Activated CD8-positive, alpha-beta memory T cell treated with anti-CD3 and anti-CD28 coated beads, Interleukin-2, amount 10 ng/mL, durations not matched to agents 7 days and 5 days (primary cell): Measurements from ENCODE around the gene GLYR1. TPM values are rescaled to one million over a fixed set of nuclear protein-coding genes. Genes with fewer than 3 reads are reported as not detected.

Experiments
- ATAC-seq: fragments of 150-1000 bp; cut with Tn5 transposase; one replicate; pipeline ENCODE4 v1.10.0; 2021; ENCODE audit warnings: moderate library complexity
- CTCF ChIA-PET: fragments of 350-600 bp; sonication (Branson Sonifier 250); formaldehyde crosslinking; loops from one replicate; lab custom pipeline; 2021; ENCODE audit warnings: antibody characterized with exemption; lab: Charles Lee
- DNase-seq: peaks from one replicate; pipeline ENCODE4 v3.0.0-alpha.2; 2020
- H3K27ac Mint-ChIP-seq: one replicate; pipeline ENCODE4 v1.8.0; 2021; ENCODE audit warnings: mild to moderate bottlenecking, mixed read lengths
- H3K27me3 Mint-ChIP-seq: one replicate; pipeline ENCODE4 v1.8.0; 2021; ENCODE audit warnings: mixed read lengths
- H3K36me3 Mint-ChIP-seq: one replicate; pipeline ENCODE4 v1.8.0; 2021; ENCODE audit warnings: mild to moderate bottlenecking, mixed read lengths
- H3K4me1 Mint-ChIP-seq: one replicate; pipeline ENCODE4 v1.8.0; 2021; ENCODE audit warnings: mixed read lengths
- H3K4me3 Mint-ChIP-seq: one replicate; pipeline ENCODE4 v1.8.0; 2021; ENCODE audit warnings: mild to moderate bottlenecking, moderate library complexity, mixed read lengths
- H3K9me3 Mint-ChIP-seq: one replicate; pipeline ENCODE4 v1.8.0; 2022; ENCODE audit warnings: low read depth, mixed read lengths
- total RNA-seq, 2 experiments: library from RNA; stranded (reverse); gene quantifications; one replicate each; pipeline ENCODE4 v1.2.3, GENCODE V29; 2021

The GLYR1 gene
- total RNA-seq, 2 experiments from 2014 or later: 85.2 to 109 TPM

GRCh38 chr16:4780235-4780634 lies 66.9 kb downstream of the GLYR1 start:
- no peaks in the 10 kb centered on the region for H3K36me3 Mint-ChIP-seq
- no peak for DNase-seq
- no peak overlapping the region for H3K4me3 Mint-ChIP-seq
- H3K4me1 Mint-ChIP-seq: no peaks in the 10 kb centered on the region
- H3K27me3 Mint-ChIP-seq: no peaks in the 10 kb centered on the region
- H3K27ac Mint-ChIP-seq: no peak overlapping the region
- no peak for ATAC-seq
- CTCF ChIA-PET: no interaction called here
- no peaks in the 10 kb centered on the region for H3K9me3 Mint-ChIP-seq

GRCh38 chr16:4778050-4778392 lies 69.1 kb downstream of the GLYR1 start:
- no peak overlapping the region for H3K27ac Mint-ChIP-seq
- ATAC-seq (no peak), DNase-seq (no peak)
- H3K4me3 Mint-ChIP-seq: no peak overlapping the region
- no peaks in the 10 kb centered on the region for H3K9me3 Mint-ChIP-seq
- CTCF ChIA-PET: no interaction called here
- no peaks in the 10 kb centered on the region for H3K4me1 Mint-ChIP-seq
- H3K36me3 Mint-ChIP-seq: no peaks in the 10 kb centered on the region
- no peaks in the 10 kb centered on the region for H3K27me3 Mint-ChIP-seq

DNA sequence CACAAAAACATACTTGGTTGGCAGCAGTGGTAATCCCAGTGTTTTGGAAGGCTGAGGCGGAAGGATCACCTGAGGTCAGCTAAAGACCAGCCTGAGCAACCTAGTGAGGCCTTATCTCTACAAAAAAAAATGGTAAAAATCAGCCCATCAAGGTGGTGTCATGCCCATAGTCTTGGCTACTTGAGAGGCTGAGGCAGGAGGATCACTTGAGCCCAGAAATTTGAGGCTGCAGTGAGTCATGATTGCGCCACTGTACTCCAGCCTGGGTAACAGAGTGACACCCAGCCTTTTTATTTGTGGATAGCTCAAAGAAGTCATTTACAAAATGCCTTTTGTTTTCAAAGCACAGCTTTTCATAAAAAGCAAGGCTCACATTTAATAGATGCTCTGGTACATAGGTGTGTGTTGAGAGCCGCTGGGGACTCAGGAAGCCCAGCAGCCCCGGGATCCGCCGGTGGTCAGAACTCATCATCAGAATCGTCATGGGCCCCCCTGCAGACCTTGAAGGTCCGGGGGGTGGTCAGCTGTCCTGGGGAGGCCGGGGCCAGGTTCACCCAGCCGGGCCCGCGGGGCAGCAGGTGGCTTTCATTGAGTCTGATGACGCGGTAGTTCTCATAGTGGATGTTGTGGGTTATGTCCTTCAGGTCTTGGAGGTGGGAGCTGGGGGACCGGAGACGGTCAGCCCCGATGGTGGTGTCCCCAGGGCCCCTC lies 69.6 kb downstream of the GLYR1 start:
- ATAC-seq: no peak
- no peaks in the 10 kb centered on the region for H3K27me3 Mint-ChIP-seq
- CTCF ChIA-PET: no interaction called here

DNA sequence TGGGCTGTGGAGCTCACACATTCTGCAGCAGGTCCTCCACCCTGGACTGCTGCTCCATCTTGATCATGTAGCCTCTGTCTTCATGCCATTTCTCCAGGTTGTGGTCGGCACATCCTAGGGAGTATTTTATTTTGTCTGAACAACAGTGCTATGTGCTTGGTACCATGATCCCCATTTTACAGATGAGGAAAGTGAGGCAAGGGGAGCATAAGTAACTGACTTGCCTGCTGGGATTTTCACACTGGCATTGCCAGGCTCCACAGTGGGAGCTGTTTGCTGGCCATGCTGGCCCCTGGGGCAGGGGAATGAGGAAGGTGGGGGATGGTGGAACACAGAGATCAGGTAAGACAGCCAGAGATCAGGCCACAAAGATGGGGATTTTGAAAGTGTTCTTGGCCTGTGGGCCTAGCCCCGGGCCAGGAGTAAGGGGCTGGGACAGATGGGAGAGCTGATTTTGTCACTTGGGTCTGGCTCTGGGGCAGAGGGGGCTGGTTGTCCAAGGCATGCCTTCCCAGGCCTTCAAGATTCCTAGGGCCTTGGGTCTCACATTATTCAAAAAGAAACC lies 70.9 kb downstream of the GLYR1 start:
- no peaks in the 10 kb centered on the region for H3K4me1 Mint-ChIP-seq
- CTCF ChIA-PET: interaction anchor here (0.9 kb wide), 1 partner anchor 42 kb away, joined by 3 read pairs; the partner anchor contains the start of genes ANKS3 and DNAAF8
- no peak overlapping the region for H3K4me3 Mint-ChIP-seq
- H3K36me3 Mint-ChIP-seq: no peaks in the 10 kb centered on the region
- H3K27me3 Mint-ChIP-seq: no peaks in the 10 kb centered on the region
- H3K27ac Mint-ChIP-seq: no peak overlapping the region
- ATAC-seq (no peak), DNase-seq (no peak)
- H3K9me3 Mint-ChIP-seq: no peaks in the 10 kb centered on the region

More for the DNA sequence above, 69.6 kb downstream of the GLYR1 start:
- Mint-ChIP-seq H3K9me3 (no peaks in the 10 kb centered on the region), H3K27ac (no peak overlapping the region), H3K36me3 (no peaks in the 10 kb centered on the region), H3K4me3 (no peak overlapping the region), H3K4me1 (no peaks in the 10 kb centered on the region)
- no peak for DNase-seq

DNA sequence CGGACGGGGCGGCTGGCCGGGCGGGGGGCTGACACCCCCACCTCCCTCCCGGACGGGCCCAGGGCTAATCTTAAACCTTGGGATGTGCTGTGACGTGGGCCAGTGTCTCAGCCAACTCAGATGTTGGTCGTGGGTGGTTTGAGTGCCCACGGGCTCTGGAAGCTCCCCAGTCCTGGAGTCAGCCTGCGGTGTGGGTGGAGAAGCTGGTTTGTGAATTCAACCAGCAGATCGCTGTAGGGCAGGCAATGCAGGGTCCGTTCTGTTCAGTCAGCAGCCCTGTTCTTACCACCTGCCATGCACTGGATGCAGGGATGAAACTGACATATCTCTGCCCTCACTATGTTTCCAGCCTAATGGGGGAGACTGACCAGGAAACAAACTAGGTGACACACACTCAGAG lies 72.1 kb downstream of the GLYR1 start:
- Mint-ChIP-seq H3K4me3 (no peak overlapping the region), H3K27ac (no peak overlapping the region), H3K27me3 (no peaks in the 10 kb centered on the region), H3K9me3 (no peaks in the 10 kb centered on the region), H3K36me3 (no peaks in the 10 kb centered on the region), H3K4me1 (no peaks in the 10 kb centered on the region)
- no peak for DNase-seq
- CTCF ChIA-PET: no interaction called here
- no peak for ATAC-seq

DNA sequence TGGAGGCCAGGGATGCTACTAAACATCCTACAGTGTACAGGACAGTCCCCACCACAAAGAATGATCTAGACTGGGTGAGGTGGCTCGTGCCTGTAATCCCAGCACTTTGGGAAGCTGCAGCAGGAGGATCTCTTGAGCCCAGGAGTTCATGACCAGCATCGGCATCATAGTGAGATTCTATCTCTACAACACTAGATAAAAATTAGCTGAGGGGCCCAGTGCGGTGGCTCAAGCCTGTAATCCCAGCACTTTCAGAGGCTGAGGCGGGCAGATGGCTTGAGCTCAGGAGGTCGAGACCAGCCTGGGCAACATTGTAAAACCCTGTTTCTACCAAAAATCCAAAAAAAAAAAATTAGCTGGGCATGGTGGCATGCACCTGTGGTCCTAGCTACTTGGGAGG lies 74.7 kb downstream of the GLYR1 start:
- H3K27me3 Mint-ChIP-seq: no peaks in the 10 kb centered on the region
- CTCF ChIA-PET: no interaction called here
- no peaks in the 10 kb centered on the region for H3K36me3 Mint-ChIP-seq
- H3K4me3 Mint-ChIP-seq: no peak overlapping the region
- no peak for DNase-seq
- peaks cover 11% of the 10 kb centered on the region for H3K4me1 Mint-ChIP-seq
- ATAC-seq: no peak
- no peaks in the 10 kb centered on the region for H3K9me3 Mint-ChIP-seq
- no peak overlapping the region for H3K27ac Mint-ChIP-seq

- no peak for ATAC-seq
- DNase-seq: no peak
- no peaks in the 10 kb centered on the region for H3K36me3 Mint-ChIP-seq
- no peaks in the 10 kb centered on the region for H3K9me3 Mint-ChIP-seq
- peaks cover 14% of the 10 kb centered on the region for H3K4me1 Mint-ChIP-seq
- no peaks in the 10 kb centered on the region for H3K27me3 Mint-ChIP-seq
- no peak overlapping the region for H3K4me3 Mint-ChIP-seq
- no peak overlapping the region for H3K27ac Mint-ChIP-seq
- CTCF ChIA-PET: no interaction called here
Measured at GRCh38 chr16:4771646-4772045, 75.4 kb downstream of the GLYR1 start.

DNA sequence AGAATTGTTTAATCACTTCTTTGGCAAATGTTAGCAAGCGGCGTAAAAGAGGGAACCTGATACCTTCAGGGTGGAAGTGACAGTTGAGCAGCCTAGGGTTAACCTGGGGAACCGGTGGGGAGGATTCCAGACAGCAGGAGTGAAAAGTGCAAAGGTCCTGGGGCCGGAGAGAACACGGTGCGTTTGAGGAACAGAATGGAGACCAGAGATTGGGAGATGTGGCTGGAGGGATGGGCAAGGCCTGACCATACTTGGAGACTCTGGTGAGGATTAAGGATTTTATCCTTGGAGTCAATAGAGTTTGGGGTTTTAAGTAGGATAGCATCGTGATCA lies 77.8 kb downstream of the GLYR1 start:
- Mint-ChIP-seq H3K36me3 (no peaks in the 10 kb centered on the region), H3K4me1 (peaks cover 24% of the 10 kb centered on the region), H3K9me3 (no peaks in the 10 kb centered on the region), H3K27ac (no peak overlapping the region), H3K27me3 (no peaks in the 10 kb centered on the region), H3K4me3 (peak overlapping the region; percentile 82)
- CTCF ChIA-PET: interaction anchor here (1.9 to 2.3 kb wide), 2 partner anchors 33 to 35 kb away, joined by 7 to 12 read pairs; partner anchors contain the start of genes ANKS3, DNAAF8 and ROGDI
- ATAC-seq: no peak
- no peak for DNase-seq

DNA sequence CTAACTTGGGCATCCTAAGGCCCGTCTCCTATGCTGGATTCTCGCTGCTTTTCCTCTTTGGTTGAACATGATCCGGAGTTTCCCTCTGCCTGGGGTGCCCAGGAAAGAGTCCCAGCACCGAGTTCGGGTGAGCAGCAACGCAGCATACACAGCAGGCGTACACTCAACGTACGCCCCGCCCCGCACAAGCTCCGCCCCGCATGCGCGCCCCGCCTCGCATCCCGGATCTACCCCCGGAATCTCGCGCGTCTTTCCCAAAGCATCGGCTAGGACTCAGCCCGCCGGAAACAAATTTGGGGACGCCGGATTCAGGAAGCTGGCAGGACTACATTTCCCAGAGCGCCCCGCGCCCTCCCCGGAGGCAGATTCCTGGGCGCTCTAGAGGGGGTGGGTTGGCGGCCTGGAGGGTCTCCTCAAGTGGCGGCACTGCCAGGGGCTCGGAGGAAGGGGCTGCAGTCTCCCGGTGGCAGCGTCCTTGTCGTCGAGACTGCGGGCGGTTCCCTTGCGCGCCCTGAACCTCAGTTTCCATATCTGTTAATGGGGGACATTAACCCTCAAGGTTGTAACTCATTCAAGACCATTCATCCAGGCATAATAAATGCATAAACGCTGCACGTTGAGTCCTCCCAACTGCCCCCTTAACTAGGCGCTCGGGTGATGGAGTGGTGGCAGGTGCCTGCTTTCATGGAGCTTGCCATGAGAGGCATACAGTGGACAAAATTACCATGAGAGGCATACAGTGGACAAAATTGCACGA lies 78.4 kb downstream of the GLYR1 start:
- H3K27me3 Mint-ChIP-seq: no peaks in the 10 kb centered on the region
- H3K4me3 Mint-ChIP-seq: peak overlapping the region; percentile 82
- H3K27ac Mint-ChIP-seq: peak overlapping the region; percentile 85
- CTCF ChIA-PET: interaction anchor here (1.9 to 2.3 kb wide), 2 partner anchors 33 to 34 kb away, joined by 7 to 12 read pairs; partner anchors contain the start of genes ANKS3, DNAAF8 and ROGDI
- peak; percentile 93 for DNase-seq
- H3K36me3 Mint-ChIP-seq: peaks cover 2% of the 10 kb centered on the region
- no peaks in the 10 kb centered on the region for H3K9me3 Mint-ChIP-seq
- H3K4me1 Mint-ChIP-seq: peaks cover 24% of the 10 kb centered on the region
- peak; percentile 81 for ATAC-seq

DNA sequence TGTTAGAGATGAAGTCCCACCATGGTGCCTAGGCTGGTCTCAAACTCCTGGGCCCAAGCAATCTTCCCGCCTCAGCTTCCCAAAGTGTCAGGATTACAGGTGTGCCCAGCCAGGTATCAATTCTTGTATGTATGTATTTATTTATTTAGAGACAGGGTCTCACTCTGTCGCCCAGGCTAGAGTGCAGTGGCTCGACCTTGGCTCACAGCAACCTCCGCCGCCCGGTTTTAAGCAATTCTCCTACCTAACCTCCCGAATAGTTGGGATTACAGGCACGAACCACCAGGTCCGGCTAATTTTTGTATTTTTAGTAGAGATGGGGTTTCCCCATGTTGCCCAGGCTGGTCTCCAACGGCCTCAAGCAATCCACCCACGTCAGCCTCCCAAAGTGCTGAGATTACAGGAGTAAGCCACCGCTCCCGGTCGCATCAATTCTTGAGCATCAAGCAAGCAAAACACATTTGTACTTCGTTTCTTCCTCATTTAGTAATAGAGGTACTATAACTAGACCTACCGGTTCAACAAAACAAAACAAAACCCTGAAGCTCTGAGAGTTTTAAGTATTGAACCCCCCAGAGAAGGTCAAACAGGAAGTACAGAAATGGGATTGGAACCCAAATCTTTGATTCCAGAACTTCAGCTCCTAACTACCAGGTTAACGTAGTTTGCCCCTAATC lies 79.1 kb downstream of the GLYR1 start:
- DNase-seq (no peak), ATAC-seq (no peak)
- Mint-ChIP-seq H3K4me1 (peaks cover 24% of the 10 kb centered on the region), H3K4me3 (peak overlapping the region; percentile 82), H3K27ac (peak overlapping the region; percentile 85), H3K36me3 (peaks cover 2% of the 10 kb centered on the region), H3K9me3 (no peaks in the 10 kb centered on the region), H3K27me3 (no peaks in the 10 kb centered on the region)
- CTCF ChIA-PET: interaction anchor here (1.9 to 2.3 kb wide), 2 partner anchors 33 to 34 kb away, joined by 7 to 12 read pairs; partner anchors contain the start of genes ANKS3, DNAAF8 and ROGDI

- Mint-ChIP-seq H3K9me3 (no peaks in the 10 kb centered on the region), H3K36me3 (peaks cover 2% of the 10 kb centered on the region), H3K4me1 (peaks cover 24% of the 10 kb centered on the region), H3K27ac (peak within 1 kb of the TSS; percentile 87), H3K4me3 (peak within 1 kb of the TSS; percentile 82), H3K27me3 (no peaks in the 10 kb centered on the region)
- DNase-seq (peak; percentile 95), ATAC-seq (peak; percentile 82)
- CTCF ChIA-PET: interaction anchor here (0.6 to 1.9 kb wide), 2 partner anchors 32 to 104 kb away, joined by 3 to 7 read pairs; partner anchors contain the start of genes ANKS3 and DNAAF8
Measured at GRCh38 chr16:4766875-4767628, 80.0 kb downstream of the GLYR1 start, which contains the start of gene ZNF500. ZNF500 (minus strand) TSS chr16:4767162; CDS start chr16:4765978, 1,184 bp downstream.
